GM21528 (cell line): ENCODE data around the gene SLAIN2.
"Not testable (repeated sequence)": the region's sequence is repeated elsewhere in the genome, so short reads cannot be mapped to it uniquely, and the experiment has no call there.

Experiments used
- ATAC-seq: cut with Tn5 transposase; IDR thresholded peaks from one replicate; pipeline ENCODE4 v1.9.1; 2021; ENCODE audit warnings: mild to moderate bottlenecking, moderate library complexity; ENCODE audit not compliant: unreplicated experiment, low FRiP score

The SLAIN2 gene

DNA sequence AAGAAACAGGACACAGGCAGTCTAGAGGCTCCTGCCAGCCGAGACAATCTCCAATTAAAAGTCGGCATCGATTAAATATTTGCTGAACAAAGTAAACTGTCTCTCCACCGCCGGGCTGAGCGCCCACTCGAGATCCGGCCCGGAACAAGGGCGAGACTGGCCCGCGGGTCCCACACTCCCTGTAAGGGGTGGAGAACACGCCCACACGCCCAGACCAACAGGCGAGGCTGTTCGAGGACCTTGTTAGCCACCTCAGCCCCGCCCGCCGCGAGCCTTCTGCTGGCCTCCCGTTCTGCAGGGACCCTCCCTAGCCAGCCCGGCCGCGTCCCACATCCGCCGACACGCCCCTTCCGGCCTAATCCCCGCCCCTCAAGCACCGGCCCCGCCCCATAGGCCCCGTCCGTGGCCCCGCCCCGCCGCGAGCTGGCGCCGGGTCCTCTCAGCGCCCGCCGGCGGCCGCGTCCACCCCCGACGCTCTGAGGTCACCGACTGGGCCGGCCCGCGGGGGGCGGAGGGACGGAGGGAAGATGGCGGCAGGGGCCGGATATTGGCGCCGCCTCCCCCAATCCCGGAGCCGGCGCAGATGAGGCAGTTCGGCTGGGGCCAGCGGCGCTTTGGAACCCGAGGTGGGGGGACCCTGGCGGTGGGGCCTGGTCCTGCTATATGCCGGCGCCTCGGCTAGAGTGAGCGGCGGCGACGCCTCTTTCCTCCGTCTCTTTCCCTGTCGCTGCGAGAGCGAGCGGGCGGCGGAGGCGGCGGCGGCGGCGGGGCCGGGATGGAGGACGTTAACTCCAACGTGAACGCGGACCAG, at the start of gene SLAIN2:
Gene SLAIN2, plus strand, starts transcription at position 565 of the 811 bp plus-strand sequence. Its CDS starts 211 bp downstream, at position 776.
- peak; percentile 91 for ATAC-seq

DNA sequence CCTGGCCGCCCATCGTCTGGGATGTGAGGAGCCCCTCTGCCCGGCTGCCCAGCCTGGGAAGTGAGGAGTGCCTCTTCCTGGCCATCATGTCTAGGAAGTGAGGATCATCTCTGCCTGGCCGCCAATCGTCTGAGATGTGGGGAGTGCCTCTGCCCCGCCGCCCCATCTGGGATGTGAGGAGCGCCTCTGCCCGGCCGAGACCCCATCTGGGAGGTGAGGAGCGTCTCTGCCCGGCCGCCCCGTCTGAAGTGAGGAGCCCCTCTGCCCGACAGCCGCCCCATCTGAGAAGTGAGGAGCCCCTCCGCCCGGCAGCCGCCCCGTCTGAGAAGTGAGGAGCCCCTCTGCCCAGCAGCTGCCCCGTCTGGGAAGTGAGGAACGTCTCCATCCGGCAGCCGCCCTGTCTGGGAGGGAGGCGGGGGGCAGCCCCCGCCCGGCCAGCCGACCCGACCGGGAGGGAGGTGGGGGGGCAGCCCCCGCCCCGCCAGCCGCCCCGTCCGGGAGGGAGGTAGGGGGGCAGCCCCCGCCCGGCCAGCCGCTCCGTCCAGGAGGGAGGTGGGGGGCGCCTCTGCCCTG, 49.0 kb upstream of the SLAIN2 start:
- not testable (repeated sequence) for ATAC-seq

DNA sequence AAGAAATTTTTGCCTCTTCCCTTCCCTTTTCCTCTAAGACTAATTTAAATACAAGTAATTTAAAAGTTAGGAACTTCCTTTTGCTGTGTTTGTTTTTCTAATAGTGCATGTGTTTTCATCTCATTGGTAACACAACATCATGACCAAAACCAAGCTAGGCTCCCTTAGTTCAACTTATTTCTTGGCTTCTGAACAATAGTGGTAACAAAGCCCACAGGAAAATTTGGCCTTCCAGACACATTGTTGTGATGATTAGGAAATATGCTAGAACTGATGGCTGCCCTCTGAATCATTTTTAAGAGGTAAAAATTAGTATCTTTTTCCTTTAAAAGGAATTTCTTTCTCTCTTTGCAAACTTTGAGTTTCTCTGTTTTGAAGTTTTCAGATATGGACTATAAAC, 46.2 kb upstream of the SLAIN2 start:
- no peak for ATAC-seq

DNA sequence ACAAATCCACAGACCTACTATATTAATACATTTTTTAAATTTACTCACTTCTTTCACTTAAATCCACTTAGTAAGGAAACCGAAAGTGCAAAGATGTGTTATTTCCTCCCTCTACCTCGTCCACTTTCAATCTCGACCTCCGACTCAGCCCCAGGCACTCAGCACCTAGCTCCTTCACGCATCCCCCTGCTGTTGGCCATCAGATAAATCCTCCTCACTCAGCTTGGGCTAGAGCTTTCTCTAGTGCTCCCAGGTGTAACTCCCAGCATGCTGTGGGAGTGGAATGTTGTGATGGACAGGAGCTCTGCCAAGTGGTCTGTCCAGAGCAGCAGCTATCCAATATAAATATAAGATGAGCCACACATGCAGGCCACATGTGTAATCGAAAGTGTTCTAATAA, 45.0 kb upstream of the SLAIN2 start:
- ATAC-seq, result peak; percentile 93

DNA sequence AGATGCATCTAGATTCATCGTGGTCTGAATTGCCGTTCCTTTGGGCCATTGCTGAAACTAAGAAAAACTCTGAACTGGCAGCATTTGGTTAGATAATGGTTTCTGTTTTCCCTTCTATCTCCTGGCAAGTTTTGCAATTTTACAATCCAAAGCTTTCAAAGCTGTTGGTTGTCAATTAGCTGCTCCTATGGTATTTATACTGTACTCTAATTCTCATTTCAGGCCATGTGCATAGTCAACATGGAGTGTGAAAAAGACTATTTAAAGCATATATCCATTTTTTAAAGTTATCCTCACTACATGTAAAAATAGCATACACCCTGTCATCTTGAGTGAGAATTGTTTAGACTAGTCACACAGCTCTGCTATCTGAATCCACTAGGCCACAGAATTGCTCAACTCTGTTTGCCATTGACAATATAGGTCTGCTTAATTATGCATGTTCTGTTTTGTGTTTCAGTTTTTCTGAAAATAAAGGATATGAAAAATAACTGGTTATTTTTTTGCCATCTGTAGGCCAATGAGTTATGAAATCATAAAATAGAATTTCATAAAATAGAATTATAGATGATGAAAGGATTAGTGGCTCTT, 44.0 kb upstream of the SLAIN2 start:
- ATAC-seq, result no peak

DNA sequence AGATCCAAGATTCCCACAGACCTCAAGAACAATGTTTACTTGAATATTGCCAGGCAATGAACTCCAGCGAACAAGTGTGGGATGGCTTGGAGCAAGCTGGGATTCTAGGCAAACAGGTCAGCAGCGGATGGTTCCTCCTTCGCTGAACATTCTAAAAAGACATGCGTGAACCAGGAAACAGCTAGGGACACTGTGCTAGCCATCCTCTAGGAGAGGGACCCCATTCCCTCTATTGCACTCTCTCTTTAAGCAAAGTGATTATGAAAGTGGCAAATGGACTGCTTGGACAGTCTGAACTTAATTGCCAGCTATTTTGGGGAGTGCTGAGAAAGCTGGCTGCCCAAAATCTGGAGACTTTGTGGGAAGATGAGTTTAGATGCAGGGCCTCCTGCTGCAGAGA, 41.8 kb upstream of the SLAIN2 start:
- ATAC-seq, result no peak

DNA sequence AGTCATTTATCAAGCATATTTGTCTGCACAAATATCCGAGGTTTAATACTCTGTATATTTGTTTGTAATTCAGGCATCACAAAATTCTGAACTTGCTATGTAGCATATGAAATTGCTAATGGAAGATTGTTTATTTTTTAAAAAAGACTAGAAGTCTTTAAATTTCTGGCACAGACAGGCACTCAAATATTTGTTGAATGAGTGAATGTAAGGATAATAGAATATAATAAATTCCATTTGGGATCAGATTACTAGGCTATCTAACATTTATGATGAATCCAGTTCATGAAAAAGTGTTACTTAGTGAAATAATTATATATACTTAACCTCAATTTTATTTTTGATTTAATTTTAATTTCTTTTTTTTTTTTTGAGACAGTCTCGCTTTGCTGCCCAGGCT, 41.3 kb upstream of the SLAIN2 start:
- no peak for ATAC-seq

DNA sequence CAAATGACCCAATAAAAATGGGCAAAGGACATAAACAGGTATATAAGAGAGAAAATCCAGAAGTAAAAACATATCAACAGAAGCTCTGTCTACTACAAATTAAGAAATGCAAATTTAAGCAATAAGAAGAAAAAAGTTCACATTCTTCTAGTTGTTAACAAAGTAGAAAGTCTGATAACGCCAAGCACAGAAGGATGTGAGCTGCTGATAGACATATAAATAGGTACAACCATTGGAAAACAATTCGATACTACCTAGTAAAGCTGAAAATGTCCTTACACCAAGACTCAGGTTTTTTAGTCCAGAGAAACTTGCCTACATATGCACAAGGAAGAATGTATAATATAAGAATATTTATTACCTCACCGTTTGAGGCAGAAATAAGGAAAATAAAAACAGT, 35.8 kb upstream of the SLAIN2 start:
- ATAC-seq, result no peak

DNA sequence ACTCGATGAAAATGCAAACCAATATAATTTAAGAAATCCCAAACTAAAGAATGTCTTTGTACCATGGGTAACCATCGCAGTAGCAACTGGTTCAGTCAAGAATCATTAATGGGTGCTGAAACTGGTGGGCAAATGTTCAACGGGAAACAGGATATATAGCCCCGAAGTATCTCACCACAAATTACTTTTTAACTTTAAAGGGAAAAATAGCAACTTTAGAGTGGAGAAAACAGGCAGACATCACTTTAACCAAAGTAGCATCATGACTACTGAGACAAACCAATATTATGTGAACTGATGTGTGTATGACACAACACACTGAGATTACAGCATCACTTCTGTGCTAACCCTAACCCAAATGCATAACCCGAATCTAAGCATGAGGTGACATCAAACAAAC, 33.8 kb upstream of the SLAIN2 start:
- ATAC-seq, result peak; percentile 73

DNA sequence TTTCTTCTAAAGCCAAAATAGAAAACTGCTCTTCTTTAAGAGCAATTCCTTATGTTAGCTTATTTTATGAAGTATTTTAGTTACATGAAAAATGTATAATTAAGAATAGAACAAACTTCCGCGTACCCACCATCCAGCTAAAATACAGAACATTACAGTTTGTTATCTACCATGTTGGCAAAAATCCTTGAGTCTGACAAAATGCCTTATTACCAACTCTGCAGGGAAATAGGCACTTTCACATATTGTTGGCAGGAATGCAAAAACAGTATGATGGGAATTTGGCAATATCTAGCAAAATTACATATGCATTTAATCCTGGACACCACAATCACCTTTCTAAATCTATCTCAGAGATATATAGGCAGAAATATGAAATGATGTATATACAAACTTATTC, 32.4 kb upstream of the SLAIN2 start:
- no peak for ATAC-seq

DNA sequence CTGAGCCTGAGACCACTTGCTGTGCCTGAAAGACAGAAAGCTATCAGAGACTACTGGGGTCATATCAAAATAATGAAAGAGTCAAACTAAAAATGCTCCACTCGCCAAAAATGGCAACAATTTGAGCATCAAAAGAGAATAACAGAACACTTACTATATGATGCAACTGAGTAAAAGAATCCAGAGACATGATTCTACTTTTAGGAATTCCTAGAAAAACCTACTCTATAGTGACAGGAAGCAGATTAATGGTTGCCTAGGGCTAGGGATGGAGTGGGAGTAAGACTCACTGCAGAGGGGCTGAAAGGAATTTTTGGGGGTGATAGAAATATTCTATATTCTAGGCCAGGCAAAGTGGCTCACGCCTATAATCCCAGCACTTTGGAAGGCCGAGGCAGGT, 29.4 kb upstream of the SLAIN2 start:
- no peak for ATAC-seq

DNA sequence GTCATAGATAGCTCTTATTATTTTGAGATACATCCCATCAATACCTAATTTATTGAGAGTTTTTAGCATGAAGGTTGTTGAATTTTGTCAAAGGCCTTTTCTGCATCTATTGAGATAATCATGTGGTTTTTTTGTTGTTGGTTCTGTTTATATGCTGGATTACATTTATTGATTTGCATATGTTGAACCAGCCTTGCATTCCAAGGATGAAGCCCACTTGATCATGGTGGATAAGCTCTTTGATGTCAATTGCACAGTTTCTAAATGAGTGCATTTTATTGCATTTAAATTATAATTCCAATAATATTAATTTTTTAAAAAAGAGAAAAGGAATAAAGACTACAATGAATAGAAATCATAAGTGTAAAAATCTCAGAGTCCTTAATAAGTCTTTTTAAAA, 26.6 kb upstream of the SLAIN2 start:
- ATAC-seq, result not testable (repeated sequence)

DNA sequence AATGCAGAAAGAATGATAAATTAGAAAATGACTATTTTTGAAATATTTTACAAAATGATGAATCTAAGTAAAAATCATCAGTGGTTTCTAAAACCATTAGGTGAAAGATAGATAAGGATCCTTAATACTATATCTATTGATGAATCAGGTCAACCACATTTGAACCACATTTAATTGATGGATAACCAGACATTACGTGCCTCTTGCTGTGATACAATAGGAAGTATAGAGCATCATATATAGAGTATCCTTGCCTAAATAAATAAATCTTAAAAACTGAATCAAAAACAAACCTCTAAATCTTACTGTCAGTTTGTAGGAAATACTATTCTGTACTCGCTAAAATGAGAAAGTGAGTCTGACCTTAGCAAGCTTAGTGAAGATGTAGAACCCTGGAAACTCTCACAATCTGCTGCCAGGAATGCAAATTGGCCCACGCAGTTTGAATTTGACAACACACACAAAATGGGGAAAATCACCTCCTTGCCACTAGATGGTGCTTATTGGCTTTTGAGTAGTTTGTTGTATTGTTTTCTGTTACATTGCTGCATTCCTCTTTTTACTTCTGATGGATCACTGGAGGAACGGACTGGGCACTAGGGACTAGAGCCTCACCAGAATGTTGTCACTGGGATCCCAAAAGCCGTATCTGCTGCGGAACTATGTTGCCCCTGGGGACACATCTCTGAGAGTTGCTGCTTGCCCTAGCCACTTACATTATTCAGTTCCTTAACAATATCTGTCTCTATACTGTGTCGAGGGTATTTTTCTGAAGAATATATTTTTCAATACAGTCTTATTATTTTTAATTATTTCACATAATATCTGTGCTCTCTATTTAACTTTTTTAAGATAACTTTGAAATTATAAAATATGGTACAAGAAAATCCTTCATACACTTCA, 25.4 kb upstream of the SLAIN2 start:
- ATAC-seq, result peak; percentile 80

DNA sequence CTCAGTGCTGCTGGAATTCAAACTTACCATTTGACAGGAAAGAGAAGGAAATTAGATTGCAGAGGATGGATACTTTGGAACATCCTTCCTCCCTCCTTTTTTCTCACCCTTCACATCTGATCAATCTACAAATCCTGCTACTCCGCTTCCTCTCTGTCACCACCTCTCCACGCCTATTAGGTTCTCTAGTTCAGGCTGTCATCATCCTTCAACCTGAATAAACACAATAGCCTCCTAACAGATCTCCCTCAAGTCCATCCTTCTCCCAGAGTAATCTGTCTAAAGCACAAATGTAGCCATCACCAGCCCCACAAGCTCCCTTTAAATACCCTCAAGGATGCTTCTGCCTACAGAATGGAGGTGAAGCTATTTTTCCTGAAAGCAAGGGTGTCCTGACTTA, 20.0 kb upstream of the SLAIN2 start:
- ATAC-seq, result no peak

DNA sequence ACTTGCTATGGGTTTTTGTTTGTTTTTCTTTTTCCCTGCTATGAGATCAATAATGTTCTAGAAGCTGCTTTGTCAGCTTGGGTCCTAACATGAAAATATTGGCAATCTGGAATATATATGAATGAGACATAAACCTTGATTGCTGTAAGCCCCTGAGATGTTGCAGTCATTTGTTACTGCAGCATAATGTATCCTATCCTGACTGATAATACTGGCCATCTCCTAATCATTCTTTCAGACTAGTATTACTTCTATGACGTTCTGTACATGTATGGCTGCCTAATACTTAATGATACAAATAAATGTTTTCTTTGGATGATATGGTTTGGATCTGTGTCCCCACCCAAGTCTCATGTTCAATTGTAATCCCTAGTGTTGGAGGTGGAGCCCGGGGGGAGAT, 19.3 kb upstream of the SLAIN2 start:
- ATAC-seq, result no peak

DNA sequence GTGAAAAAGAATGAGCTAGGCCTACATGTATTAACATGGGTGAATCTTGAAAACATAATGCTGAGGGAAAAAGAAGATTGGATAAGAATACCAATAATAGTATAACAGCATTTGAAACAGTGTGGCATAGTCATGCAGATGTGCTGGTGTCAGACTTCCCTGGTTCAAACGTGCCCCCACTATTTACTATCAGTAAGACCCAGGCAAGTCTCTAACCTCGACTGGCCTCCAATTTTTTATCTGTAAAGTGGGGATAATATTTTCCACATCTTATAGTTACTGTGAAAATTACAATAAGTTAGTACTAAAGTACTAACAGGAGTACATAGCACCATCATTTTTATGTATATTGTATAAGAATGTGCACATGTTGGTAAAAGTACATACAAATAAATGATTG, 17.0 kb upstream of the SLAIN2 start:
- no peak for ATAC-seq

DNA sequence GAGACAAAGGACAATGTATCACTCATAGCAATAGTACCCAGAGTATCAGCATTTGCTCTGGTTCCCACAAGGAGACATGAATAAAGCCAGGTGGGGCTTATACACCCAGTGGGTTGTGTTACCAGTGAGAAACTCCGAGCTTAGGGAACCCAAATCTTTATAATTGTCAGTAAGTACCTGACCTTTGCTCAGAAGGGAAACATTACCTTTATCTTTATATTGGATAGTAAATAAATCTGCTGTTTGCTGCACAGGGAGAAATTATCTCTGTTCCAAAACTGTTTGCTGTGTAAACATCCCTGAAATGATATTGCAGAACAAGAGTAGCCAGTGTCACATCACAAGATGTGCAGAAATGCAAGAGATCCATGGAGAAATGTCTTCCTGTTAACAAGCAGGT, 12.1 kb upstream of the SLAIN2 start:
- no peak for ATAC-seq

DNA sequence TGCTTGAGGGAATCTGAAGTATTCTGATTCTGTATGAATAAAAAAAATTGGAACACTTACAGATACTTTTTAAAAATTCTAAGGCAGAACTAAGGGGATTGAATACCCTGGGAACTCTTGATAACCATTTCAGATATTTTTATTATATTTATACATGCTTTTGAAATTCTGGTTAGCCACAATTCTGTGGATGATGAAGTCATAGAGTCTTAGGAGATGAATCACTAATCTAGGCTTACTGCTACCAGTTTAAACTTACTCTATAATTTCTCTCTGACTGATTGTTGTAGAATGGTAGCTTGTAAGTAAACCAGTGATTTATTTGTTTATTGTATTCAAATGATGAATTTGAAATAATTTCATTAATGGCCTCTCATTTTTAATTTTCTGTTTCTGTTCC, 11.4 kb upstream of the SLAIN2 start:
- no peak for ATAC-seq

DNA sequence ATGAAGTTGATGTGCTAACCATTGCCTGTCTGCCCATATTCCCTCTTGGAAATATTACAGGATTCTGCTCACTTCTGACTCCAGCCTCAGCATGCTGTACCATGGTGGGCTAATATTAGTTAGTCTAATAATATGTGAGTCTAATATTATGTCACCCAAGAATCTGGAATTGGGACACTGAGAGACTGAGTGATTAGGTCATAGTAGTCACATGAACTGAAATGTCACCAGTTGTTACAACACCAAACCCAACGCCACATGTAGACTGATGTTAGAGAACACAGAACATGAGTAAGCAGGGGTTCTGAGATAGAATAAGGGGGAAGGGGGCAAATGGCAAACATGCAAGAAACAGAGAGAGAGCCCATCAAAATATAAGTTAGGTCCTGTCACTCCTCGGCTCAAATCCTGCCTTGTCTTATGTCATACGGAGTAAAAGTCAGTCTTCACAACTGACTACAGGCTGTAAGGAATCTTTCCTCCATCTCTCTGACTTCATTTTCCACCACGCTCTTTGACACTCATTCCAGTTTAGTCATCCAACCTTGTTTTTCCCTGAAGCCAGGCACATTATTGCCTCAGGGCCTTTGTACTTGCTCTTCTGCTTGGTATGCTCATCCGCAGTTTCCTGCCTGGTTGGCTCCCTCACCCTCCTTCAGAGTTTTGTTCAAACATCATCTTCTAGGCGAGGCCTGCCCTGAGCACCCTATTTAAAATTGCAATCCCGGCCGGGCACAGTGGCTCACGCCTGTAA, 9.6 kb upstream of the SLAIN2 start:
- ATAC-seq, result no peak

DNA sequence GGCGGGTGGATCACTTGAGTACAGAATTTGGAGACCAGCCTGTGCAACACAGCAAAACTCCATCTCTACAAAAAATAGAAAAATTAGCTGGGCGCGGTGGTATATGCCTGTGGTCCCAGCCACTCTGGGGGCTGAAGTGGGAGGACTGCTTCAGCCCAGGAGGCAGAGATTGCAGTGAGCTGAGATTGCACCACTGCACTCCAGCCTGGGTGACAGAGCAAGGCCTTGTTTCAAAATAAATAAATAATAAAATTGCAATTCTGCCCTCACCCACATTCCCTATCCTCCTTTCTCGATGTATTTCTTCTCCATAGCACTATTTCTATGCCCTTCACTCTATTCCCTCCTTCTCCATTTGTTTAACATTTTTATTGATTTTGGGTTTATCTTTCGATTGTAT, 8.7 kb upstream of the SLAIN2 start:
- ATAC-seq, result no peak
